GM12878 (cell line): ENCODE results near the gene SRSF11. TPM values are rescaled to one million over a fixed set of nuclear protein-coding genes. Genes with fewer than 3 reads are reported as not detected.

ENCODE experiments used
- ATAC-seq: fragments of 200-7000 bp; cut with Tn5 transposase; 3 replicates; pipeline ENCODE4 v1.9.1; 2020; ENCODE audit warnings: mild to moderate bottlenecking, moderate library complexity
- BruUV-seq: library from RNA; stranded (reverse); fragments of 400-500 nt; replicated peaks from 2 replicates; lab custom pipeline; 2021; lab: Mats Ljungman, UMichigan
- CTCF ChIA-PET: fragments of 300-600 bp; sonication (Branson Sonifier 250); formaldehyde crosslinking; extraction: SDS; loops from one replicate; lab custom pipeline; 2021; ENCODE audit warnings: inconsistent platforms; lab: Yijun Ruan, JAX
- POLR2A ChIA-PET: fragments of 350-600 bp; formaldehyde crosslinking; extraction: SDS; loops from one replicate; lab custom pipeline; 2021; ENCODE audit warnings: inconsistent platforms; lab: Charles Lee
- RAD21 ChIA-PET: fragments of 300-600 bp; sonication (Branson Sonifier 250); formaldehyde crosslinking; loops from one replicate; lab custom pipeline; 2023; ENCODE audit warnings: antibody characterized with exemption; ENCODE audit not compliant: unreplicated experiment; lab: Charles Lee
- SMC1A ChIA-PET: fragments of 300-600 bp; sonication (Branson Sonifier 250); formaldehyde crosslinking; loops from one replicate; lab custom pipeline; 2023; ENCODE audit not compliant: unreplicated experiment, uncharacterized antibody; lab: Charles Lee
- DNase-seq: peaks from one replicate; pipeline ENCODE4 v3.0.0-alpha.2; 2011; ENCODE audit warnings: low read depth, low spot score
- FAIRE-seq: peaks from 3 replicates; lab custom pipeline; 2011; peaks lifted over from hg19 to GRCh38; lab: Jason Lieb, UNC
- H2AFZ ChIP-seq: 2 replicates; pipeline ENCODE4 v1.6.0; 2011; ENCODE audit warnings: low read depth, low read length, control low read depth; ENCODE audit not compliant: control insufficient read depth
- H3K27ac ChIP-seq: 2 replicates; pipeline ENCODE4 v1.5.1; 2011; ENCODE audit warnings: control low read depth; ENCODE audit not compliant: control insufficient read depth, insufficient read depth
- H3K27me3 ChIP-seq, 2 experiments: replicated peaks in 1 of 2; 2 replicates each; pipeline versions ENCODE4 v1.6.0 to v1.6.1; 2011; ENCODE audit warnings: low read length in 1 of 2; ENCODE audit not compliant: control insufficient read depth in 2 of 2, insufficient read depth in 2 of 2
- H3K36me3 ChIP-seq, 2 experiments: 2 replicates each; pipeline ENCODE4 v1.5.1; 2011; ENCODE audit warnings: low read length in 1 of 2; ENCODE audit not compliant: control insufficient read depth in 2 of 2, insufficient read depth in 2 of 2
- H3K4me1 ChIP-seq: 2 replicates; pipeline ENCODE4 v1.6.1; 2011; ENCODE audit warnings: mild to moderate bottlenecking, low read length, moderate library complexity, mixed read lengths; ENCODE audit not compliant: control insufficient read depth, insufficient read depth
- H3K4me2 ChIP-seq: 2 replicates; pipeline ENCODE4 v1.6.0; 2011; ENCODE audit warnings: control low read depth; ENCODE audit not compliant: control insufficient read depth, insufficient read depth
- H3K4me3 ChIP-seq: fragments of 200-600 bp; sonication (generic); 2 replicates; pipeline ENCODE4 v1.5.1; 2016
- H3K79me2 ChIP-seq: 2 replicates; pipeline ENCODE4 v1.6.0; 2011; ENCODE audit warnings: low read length; ENCODE audit not compliant: control insufficient read depth, insufficient read depth
- H3K9ac ChIP-seq: 2 replicates; pipeline ENCODE4 v1.8.0; 2011; ENCODE audit warnings: low read length, control low read depth, mixed read lengths; ENCODE audit not compliant: control insufficient read depth, insufficient read depth
- H3K9me3 ChIP-seq: replicated peaks from 3 replicates; pipeline ENCODE4 v1.5.1; 2011; ENCODE audit warnings: mild to moderate bottlenecking, low read length; ENCODE audit not compliant: control insufficient read depth, insufficient read depth
- H4K20me1 ChIP-seq: 2 replicates; pipeline ENCODE4 v1.6.0; 2011; ENCODE audit not compliant: control insufficient read depth, insufficient read depth
- BRCA1 ChIP-seq: IDR thresholded peaks from 2 replicates; pipeline ENCODE4 v1.6.1; 2011; ENCODE audit warnings: low read depth, low read length, improper control_type of control experiment
- CUX1 ChIP-seq: IDR thresholded peaks from 2 replicates; pipeline ENCODE4 v1.6.1; 2012; ENCODE audit warnings: improper control_type of control experiment, low read depth, low read length; ENCODE audit not compliant: insufficient replicate concordance
- REST ChIP-seq: IDR thresholded peaks from 2 replicates; pipeline ENCODE4 v1.6.1; 2012; ENCODE audit warnings: mild to moderate bottlenecking, low read depth, low read length
- STAT3 ChIP-seq: IDR thresholded peaks from 2 replicates; pipeline ENCODE4 v1.6.1; 2011; ENCODE audit warnings: low read depth, low read length, improper control_type of control experiment
- WRNIP1 ChIP-seq: IDR thresholded peaks from 2 replicates; pipeline ENCODE4 v1.6.1; 2011; ENCODE audit warnings: low read depth, low read length, improper control_type of control experiment, borderline replicate concordance
- ZNF687 ChIP-seq: fragments of 450-650 bp; IDR thresholded peaks from 2 replicates; pipeline ENCODE4 v1.6.1; 2017; ENCODE audit warnings: mild to moderate bottlenecking, moderate library complexity
- in situ Hi-C: fragments of 300-500 bp; cut with MboI; formaldehyde crosslinking; loops from 9 replicates; pipeline ENCODE4 v1.14.3; 2018; ENCODE audit warnings: mixed read lengths
- intact Hi-C: fragments of 100-400 bp; cut with micrococcal nuclease; formaldehyde crosslinking; loops from one replicate; pipeline ENCODE4 v1.14.2; 2022; ENCODE audit not compliant: unreplicated experiment
- polyA plus RNA-seq, 11 experiments: library from polyadenylated mRNA; depleted of rRNA in 4 of 11; unstranded in 6 of 11; stranded (reverse) in 5 of 11; fragments of >200 nt; fragmentation: Nextera tagmentation in 4 of 11; fragmentation: Illumina TruSeq in 1 of 11; extraction: Ambion mirVana in 4 of 11; extraction: Trizol in 1 of 11; gene quantifications; 1 replicate in 1 of 11; 2 replicates in 10 of 11; pipeline versions ENCODE4 v1.2.1 to v1.2.3, GENCODE V29; 2011 to 2016; ENCODE audit warnings: inconsistent platforms in 2 of 11, missing spikeins in 2 of 11, low read depth in 1 of 11
- total RNA-seq, 4 experiments: library from RNA; depleted of rRNA in 3 of 4; stranded (reverse); fragments of >200 nt in 3 of 4; fragmentation: Illumina TruSeq in 1 of 4; extraction: Trizol in 1 of 4; gene quantifications; 2 replicates each; pipeline versions ENCODE4 v1.2.1 to v1.2.3, GENCODE V29; 2013 to 2021

The SRSF11 gene
- total and polyA plus RNA-seq, 10 of the 15 experiments (the other 5 are each of a cell fraction or from before 2014, with no cell fraction given), result 83.0 to 424 (median 207) TPM

- TF ChIP-seq REST (no peak), ZNF687 (no peak)
These were observed 69.0 kb downstream of the SRSF11 start (continued) for GRCh38 chr1:70290218-70290617.

GRCh38 chr1:70293186-70293843 lies 72.1 kb downstream of the SRSF11 start:
- ChIA-PET RAD21 (no interaction called here), CTCF (interaction anchor here (1.0 to 1.3 kb wide), 2 partner anchors 14 to 25 kb away, joined by 3 read pairs; no protein-coding TSS in a partner anchor), SMC1A (interaction anchor here (0.8 to 1.3 kb wide), 3 partner anchors 8 to 22 kb away, joined by 3 read pairs; no protein-coding TSS in a partner anchor), POLR2A (interaction anchor here (0.7 kb wide), 1 partner anchor 61 kb away, joined by 3 read pairs; the partner anchor contains the start of gene ANKRD13C)
- Histone ChIP-seq H3K9ac (no peak overlapping the region), H3K27me3 (no peaks in the 10 kb centered on the region), H3K4me2 (no peak overlapping the region), H2AFZ (no peak overlapping the region), H3K36me3 (peaks cover 0 to 6% of the 10 kb centered on the region in 2 experiments; a peak in 2 of 4 replicates), H3K4me1 (no peaks in the 10 kb centered on the region), H3K9me3 (no peaks in the 10 kb centered on the region), H3K79me2 (no peaks in the 10 kb centered on the region), H3K27ac (no peak overlapping the region), H4K20me1 (no peaks in the 10 kb centered on the region), H3K4me3 (no peak overlapping the region)
- intact Hi-C loops (no loop called here), in situ Hi-C loops (no loop called here)
- DNase-seq (no peak), ATAC-seq (no peak), FAIRE-seq (no peak)
- no TSS peak for BruUV-seq
- no peak for TF ChIP-seq CUX1
- TF ChIP-seq BRCA1, result no peak
- TF ChIP-seq STAT3, result no peak
- no peak for TF ChIP-seq WRNIP1
